ENCODE measurements around the gene ABLIM3.

Gene ABLIM3

GRCh38 chr5:149156435-149157083 lies 15.3 kb downstream of the ABLIM3 start:
- DNase-seq: no peak
- no peaks in the 10 kb centered on the region for H3K27me3 ChIP-seq (replicated peaks)
- in situ Hi-C loops (cut with HindIII; ENCODE audit: low pct_ligation_motif_present, low sequenced_read_pairs): no loop called here
- TF ChIP-seq CTCF (IDR thresholded peaks at IDR 0.05; ENCODE audit: low read depth, low read length, missing control alignments): no peak
- H3K4me3 ChIP-seq (ENCODE audit: low read depth, low read length): no peak overlapping the region
- no peaks in the 10 kb centered on the region for H3K36me3 ChIP-seq (replicated peaks)
- no peak overlapping the region for H3K27ac ChIP-seq

DNA sequence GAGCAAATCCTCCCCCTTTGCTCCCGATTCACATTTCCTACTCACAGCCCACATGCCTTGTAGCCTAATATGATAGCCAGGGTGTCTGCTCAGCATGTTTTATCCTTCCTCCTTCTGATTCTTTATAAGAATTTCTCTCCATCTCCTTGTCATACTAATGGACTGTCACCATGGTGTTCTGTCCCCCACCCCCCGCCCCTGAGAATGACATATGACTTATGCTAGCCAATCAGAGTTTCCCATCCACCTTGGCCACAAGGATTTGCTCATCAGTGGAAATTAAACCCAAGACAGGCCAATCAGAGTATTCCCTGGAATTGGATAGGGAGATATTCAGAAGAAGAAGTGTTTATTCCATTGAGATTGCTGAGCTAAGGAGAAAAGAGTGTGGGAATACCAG lies 16.0 kb downstream of the ABLIM3 start:
- no peak for TF ChIP-seq CTCF (IDR thresholded peaks at IDR 0.05; ENCODE audit: low read depth, low read length, missing control alignments)
- Histone ChIP-seq H3K27me3 (replicated peaks) (no peaks in the 10 kb centered on the region), H3K36me3 (replicated peaks) (no peaks in the 10 kb centered on the region), H3K4me3 (ENCODE audit: low read depth, low read length) (no peak overlapping the region), H3K27ac (no peak overlapping the region)
- DNase-seq: no peak
- in situ Hi-C loops (cut with HindIII; ENCODE audit: low pct_ligation_motif_present, low sequenced_read_pairs): no loop called here

DNA sequence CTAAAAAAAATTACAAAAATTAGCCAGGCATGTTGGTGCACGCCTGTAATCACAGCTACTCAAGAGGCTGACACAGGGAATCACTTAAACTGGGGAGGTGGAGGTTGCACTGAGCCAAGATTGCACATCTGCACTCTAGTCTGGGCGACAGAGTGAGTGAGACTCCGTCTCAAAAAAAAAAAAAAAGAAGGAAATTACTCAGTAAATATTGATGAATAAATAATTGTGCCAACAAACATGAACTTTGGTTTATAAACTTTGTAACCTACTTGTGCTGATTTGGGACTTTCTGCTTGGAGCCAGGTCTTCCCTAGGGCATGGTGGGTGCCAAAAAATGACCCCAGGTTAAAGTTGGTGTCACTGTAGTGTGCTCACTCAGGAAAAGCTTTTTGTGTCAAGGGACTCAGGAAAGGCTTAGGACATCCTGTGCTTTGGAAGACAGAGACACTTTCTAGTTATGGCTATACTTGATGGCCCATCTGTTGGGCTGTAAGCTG lies 19.0 kb downstream of the ABLIM3 start:
- no peaks in the 10 kb centered on the region for H3K36me3 ChIP-seq (replicated peaks)
- TF ChIP-seq CTCF (IDR thresholded peaks at IDR 0.05; ENCODE audit: low read depth, low read length, missing control alignments): no peak
- DNase-seq: no peak
- no peak overlapping the region for H3K4me3 ChIP-seq (ENCODE audit: low read depth, low read length)
- H3K27ac ChIP-seq: no peak overlapping the region
- in situ Hi-C loops (cut with HindIII; ENCODE audit: low pct_ligation_motif_present, low sequenced_read_pairs): no loop called here
- no peaks in the 10 kb centered on the region for H3K27me3 ChIP-seq (replicated peaks)

DNA sequence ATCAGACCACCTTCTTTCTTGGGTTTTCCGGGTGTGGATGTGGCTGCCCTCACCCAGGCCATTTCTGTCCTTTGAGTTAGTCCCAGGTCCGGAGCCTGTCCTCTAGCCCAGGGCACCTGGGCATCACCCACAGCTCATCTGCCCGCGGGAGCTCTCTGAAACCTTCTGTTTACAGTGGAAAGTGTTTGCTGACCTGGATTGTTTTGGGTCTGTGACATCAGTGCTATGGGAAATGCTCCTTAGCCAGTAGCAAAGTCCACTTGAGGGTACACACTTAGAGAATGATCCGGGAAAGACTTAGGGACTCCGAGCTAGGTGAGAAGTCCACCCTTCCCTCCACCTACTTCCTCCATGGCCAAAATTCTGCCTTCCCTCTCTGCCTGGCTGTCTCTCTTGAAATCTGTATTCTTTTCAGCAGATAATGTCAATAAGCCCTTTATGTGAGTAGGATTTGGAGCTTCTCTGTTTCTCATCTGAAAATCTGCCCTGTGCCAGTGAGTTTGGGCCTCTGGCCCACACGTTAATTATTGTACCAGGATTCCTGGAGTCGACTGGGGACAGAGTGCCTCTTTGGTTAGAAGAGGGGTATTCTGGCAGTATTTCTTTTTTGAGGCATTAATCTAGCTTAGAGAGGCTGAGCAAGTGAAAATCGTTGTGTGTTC lies 19.9 kb downstream of the ABLIM3 start:
- Histone ChIP-seq H3K36me3 (replicated peaks) (no peaks in the 10 kb centered on the region), H3K27me3 (replicated peaks) (no peaks in the 10 kb centered on the region), H3K4me3 (ENCODE audit: low read depth, low read length) (no peak overlapping the region), H3K27ac (no peak overlapping the region)
- no peak for DNase-seq
- in situ Hi-C loops (cut with HindIII; ENCODE audit: low pct_ligation_motif_present, low sequenced_read_pairs): no loop called here
- no peak for TF ChIP-seq CTCF (IDR thresholded peaks at IDR 0.05; ENCODE audit: low read depth, low read length, missing control alignments)

GRCh38 chr5:149161850-149162249 lies 20.6 kb downstream of the ABLIM3 start:
- no peaks in the 10 kb centered on the region for H3K27me3 ChIP-seq (replicated peaks)
- H3K27ac ChIP-seq: no peak overlapping the region
- H3K36me3 ChIP-seq (replicated peaks): no peaks in the 10 kb centered on the region
- TF ChIP-seq CTCF (IDR thresholded peaks at IDR 0.05; ENCODE audit: low read depth, low read length, missing control alignments): no peak
- no peak overlapping the region for H3K4me3 ChIP-seq (ENCODE audit: low read depth, low read length)
- no peak for DNase-seq
- in situ Hi-C loops (cut with HindIII; ENCODE audit: low pct_ligation_motif_present, low sequenced_read_pairs): no loop called here
